Measurements from ENCODE around the gene TRPM1. TPM values are rescaled to one million over a fixed set of nuclear protein-coding genes. Genes with fewer than 3 reads are reported as not detected.

Gene TRPM1
- polyA plus RNA-seq, 2 of the 4 experiments (the other 2 are of a cell fraction) = not detected

- no peak for TF ChIP-seq MYC (IDR thresholded peaks at IDR 0.05; ENCODE audit: borderline replicate concordance, low read length)
- TF ChIP-seq RFX5 (IDR thresholded peaks at IDR 0.05) = no peak
- no peak for TF ChIP-seq RNF2 (IDR thresholded peaks at IDR 0.05; ENCODE audit: borderline replicate concordance, low read depth)
- no peak for TF ChIP-seq REST (IDR thresholded peaks at IDR 0.05)
- no peak for TF ChIP-seq MAX (IDR thresholded peaks at IDR 0.05)
- no peak for TF ChIP-seq POLR2A (IDR thresholded peaks at IDR 0.05; ENCODE audit: low read length)
- TF ChIP-seq BCL3 (IDR thresholded peaks at IDR 0.05) = no peak
These were observed 46.4 kb upstream of the TRPM1 start (continued) for GRCh38 chr15:31147944-31148296.

GRCh38 chr15:31147456-31147855 is 45.9 kb upstream of the TRPM1 start:
- DNase-seq (ENCODE audit: low read depth in 1 of 2, low spot score in 1 of 2) (no peak), ATAC-seq (no peak), FAIRE-seq (no peak)
- Histone ChIP-seq H3K4me3 (no peak overlapping the region), H3K27ac (no peak overlapping the region), H3K4me2 (no peak overlapping the region), H3K4me1 (no peaks in the 10 kb centered on the region), H3K9me3 (no peaks in the 10 kb centered on the region)
- TF ChIP-seq JUN (IDR thresholded peaks at IDR 0.05) (no peak), ELK1 (IDR thresholded peaks at IDR 0.05; ENCODE audit: low read depth, low read length) (no peak), POLR2A (IDR thresholded peaks at IDR 0.05; ENCODE audit: low read length) (no peak), PBX3 (IDR thresholded peaks at IDR 0.05) (no peak), FOSL2 (IDR thresholded peaks at IDR 0.05) (no peak), FOSL2 (CRISPR knock-in tag; IDR thresholded peaks at IDR 0.05) (no peak), SMC3 (IDR thresholded peaks at IDR 0.05) (no peak), EHF (CRISPR knock-in tag; IDR thresholded peaks at IDR 0.05) (no peak), HMGXB4 (CRISPR knock-in tag; IDR thresholded peaks at IDR 0.05; ENCODE audit: borderline replicate concordance) (no peak), CHD4 (IDR thresholded peaks at IDR 0.05; ENCODE audit: borderline replicate concordance) (no peak), RARB (CRISPR knock-in tag; IDR thresholded peaks at IDR 0.05) (no peak), MAFK (IDR thresholded peaks at IDR 0.05; ENCODE audit: partially characterized antibody) (no peak), GATA3 (IDR thresholded peaks at IDR 0.05; ENCODE audit: borderline replicate concordance) (no peak)
- WGBS (ENCODE audit: missing lambda C conversion rate) = 83% methylated on average over 8 of the region's 8 CpGs
- ChIA-PET CTCF (interaction anchor here (0.6 to 6.5 kb wide), 7 partner anchors 9 to 343 kb away, joined by 3 to 42 read pairs (median 3); no protein-coding TSS in a partner anchor), POLR2A (no interaction called here)
